Thyroid gland (tissue), 4 donors: ENCODE results near the gene SIGLEC6. TPM values are rescaled to one million over a fixed set of nuclear protein-coding genes. Genes with fewer than 3 reads are reported as not detected.

Experiments used
- DNase-seq, 2 donors: peaks; one replicate each; pipeline ENCODE4 v3.0.0-alpha.2; 2019
- H3K27ac ChIP-seq, 3 donors: fragments of 200-600 bp; sonication (generic); 1 replicate in 2 of 3; 2 replicates in 1 of 3; pipeline ENCODE4 v1.5.1; 2016 to 2019; ENCODE audit warnings: mild to moderate bottlenecking in 1 of 3, moderate library complexity in 1 of 3
- H3K27me3 ChIP-seq: fragments of 200-600 bp; sonication (generic); one replicate; pipeline ENCODE4 v1.5.1; 2019
- H3K36me3 ChIP-seq, 2 donors: fragments of 200-600 bp; sonication (generic); one replicate each; pipeline ENCODE4 v1.5.1; 2016 to 2019
- H3K4me1 ChIP-seq, 2 donors: fragments of 200-600 bp; sonication (generic); one replicate each; pipeline ENCODE4 v1.5.1; 2017 to 2019
- H3K4me3 ChIP-seq, 3 donors: fragments of 200-600 bp; sonication (generic); replicated peaks in 1 of 3; 1 replicate in 2 of 3; 2 replicates in 1 of 3; pipeline ENCODE4 v1.5.1; 2016; ENCODE audit warnings: mild to moderate bottlenecking in 1 of 3
- H3K9me3 ChIP-seq: fragments of 200-600 bp; sonication (generic); one replicate; pipeline ENCODE4 v1.5.1; 2017
- CTCF ChIP-seq, 6 experiments: fragments of 200-600 bp in 3 of 6; fragments of 450-650 bp in 3 of 6; sonication (generic) in 3 of 6; IDR thresholded peaks; one replicate each; pipeline ENCODE4 v1.5.1; 2016 to 2019; ENCODE audit warnings: antibody characterized with exemption in 6 of 6, mild to moderate bottlenecking in 2 of 6, inconsistent platforms in 1 of 6, moderate library complexity in 1 of 6
- POLR2A ChIP-seq, 2 donors: fragments of 450-650 bp; IDR thresholded peaks; one replicate each; pipeline ENCODE4 v1.6.1; 2017; ENCODE audit warnings: antibody characterized with exemption in 2 of 2, mild to moderate bottlenecking in 2 of 2, moderate library complexity in 1 of 2
- WGBS, 2 donors: methylation state at CpG; one replicate each; pipeline ENCODE4 v1.1.5; 2017; 5-methylcytosine and 5-hydroxymethylcytosine counted together
- intact Hi-C: fragments of 100-400 bp; cut with DNase I; formaldehyde crosslinking; loops from one replicate; pipeline ENCODE4 v1.15.1; 2023
- total RNA-seq, 4 donors: library from RNA; depleted of rRNA; stranded (reverse); fragments of >200 nt; gene quantifications; one replicate each; pipeline ENCODE4 v1.2.3, GENCODE V29; 2016

SIGLEC6 gene
- total RNA-seq, 4 donors from 2014 or later: not detected

GRCh38 chr19:51549533-51550324 is 18.3 kb upstream of the SIGLEC6 start:
- 62 to 65% methylated on average over 8 of the region's 8 CpGs for WGBS, 2 donors
- intact Hi-C loops: no loop called here
- H3K4me3 ChIP-seq: no peak overlapping the region

GRCh38 chr19:51548891-51549305 is 17.4 kb upstream of the SIGLEC6 start:
- intact Hi-C loops: no loop called here
- no peaks in the 10 kb centered on the region for H3K36me3 ChIP-seq
- TF ChIP-seq POLR2A (IDR thresholded peaks at IDR 0.05) (no peak), CTCF (IDR thresholded peaks at IDR 0.05) (no peak)
- no peaks in the 10 kb centered on the region for H3K27me3 ChIP-seq
- 70 to 91% methylated on average over 1 to 4 of the region's 4 CpGs for WGBS, 2 donors
- DNase-seq: no peak
- no peak overlapping the region for H3K4me3 ChIP-seq
- H3K4me1 ChIP-seq: no peaks in the 10 kb centered on the region
- H3K9me3 ChIP-seq: no peaks in the 10 kb centered on the region
- H3K27ac ChIP-seq: no peak overlapping the region

More at GRCh38 chr19:51549533-51550324, 18.3 kb upstream of the SIGLEC6 start:
- no peaks in the 10 kb centered on the region for H3K4me1 ChIP-seq
- no peak for TF ChIP-seq POLR2A (IDR thresholded peaks at IDR 0.05)
- TF ChIP-seq CTCF (IDR thresholded peaks at IDR 0.05): no peak
- H3K36me3 ChIP-seq: no peaks in the 10 kb centered on the region
- no peaks in the 10 kb centered on the region for H3K27me3 ChIP-seq
- no peaks in the 10 kb centered on the region for H3K9me3 ChIP-seq
- no peak overlapping the region for H3K27ac ChIP-seq
- no peak for DNase-seq

- DNase-seq: no peak
- Histone ChIP-seq H3K4me1 (no peaks in the 10 kb centered on the region), H3K36me3 (no peaks in the 10 kb centered on the region), H3K27ac (no peak overlapping the region), H3K9me3 (no peaks in the 10 kb centered on the region), H3K4me3 (no peak overlapping the region), H3K27me3 (no peaks in the 10 kb centered on the region)
- intact Hi-C loops: no loop called here
- whole genome bisulfite sequencing, 2 donors: 67 to 74% methylated on average over 5 of the region's 5 CpGs
- no peak for TF ChIP-seq CTCF (IDR thresholded peaks at IDR 0.05)
- no peak for TF ChIP-seq POLR2A (IDR thresholded peaks at IDR 0.05)
Observed at GRCh38 chr19:51548213-51548651, 16.8 kb upstream of the SIGLEC6 start.

GRCh38 chr19:51547397-51548212 is 16.1 kb upstream of the SIGLEC6 start:
- intact Hi-C loops: no loop called here
- no peak overlapping the region for H3K27ac ChIP-seq
- no peaks in the 10 kb centered on the region for H3K9me3 ChIP-seq
- no peaks in the 10 kb centered on the region for H3K27me3 ChIP-seq
- H3K4me3 ChIP-seq: no peak overlapping the region
- no peaks in the 10 kb centered on the region for H3K4me1 ChIP-seq
- TF ChIP-seq POLR2A (IDR thresholded peaks at IDR 0.05) (no peak), CTCF (IDR thresholded peaks at IDR 0.05) (no peak)
- 28 to 32% methylated on average over 7 of the region's 7 CpGs for WGBS, 2 donors
- DNase-seq: no peak
- H3K36me3 ChIP-seq: no peaks in the 10 kb centered on the region
